Endodermal cell (in vitro differentiated cells): Measurements from ENCODE around the gene MYO15B. TPM values are rescaled to one million over a fixed set of nuclear protein-coding genes. Genes with fewer than 3 reads are reported as not detected.

ENCODE experiments used
- DNase-seq: peaks from one replicate; pipeline ENCODE4 v3.0.0-alpha.2; 2017
- H3K27ac ChIP-seq: 2 replicates; pipeline ENCODE4 v1.5.1; 2013; ENCODE audit warnings: mild to moderate bottlenecking, low read depth, low read length, moderate library complexity
- H3K27me3 ChIP-seq: 2 replicates; pipeline ENCODE4 v1.6.1; 2013; ENCODE audit warnings: mild to moderate bottlenecking, low read length, moderate library complexity; ENCODE audit not compliant: insufficient read depth, control insufficient read depth, poor library complexity, severe bottlenecking
- H3K36me3 ChIP-seq: 2 replicates; pipeline ENCODE4 v1.7.0; 2013; ENCODE audit warnings: mild to moderate bottlenecking, low read length, moderate library complexity; ENCODE audit not compliant: control insufficient read depth, insufficient read depth
- H3K4me1 ChIP-seq: one replicate; pipeline ENCODE4 v1.7.0; 2013; ENCODE audit warnings: low read length; ENCODE audit not compliant: control insufficient read depth, insufficient read depth
- H3K4me3 ChIP-seq: 2 replicates; pipeline ENCODE4 v1.5.1; 2013; ENCODE audit warnings: mild to moderate bottlenecking, low read length, moderate library complexity
- H3K9ac ChIP-seq: 2 replicates; pipeline ENCODE4 v1.6.1; 2013; ENCODE audit warnings: mild to moderate bottlenecking, low read length, moderate library complexity; ENCODE audit not compliant: poor library complexity, severe bottlenecking; ENCODE audit errors: extremely low read depth
- H3K9me3 ChIP-seq: 2 replicates; pipeline ENCODE4 v1.6.1; 2013; ENCODE audit warnings: mild to moderate bottlenecking, low read length, moderate library complexity; ENCODE audit not compliant: control insufficient read depth
- H3K27ac Mint-ChIP-seq: 2 replicates; pipeline ENCODE4 v1.8.0; 2020; ENCODE audit warnings: mixed read lengths
- H3K27me3 Mint-ChIP-seq: 2 replicates; pipeline ENCODE4 v1.8.0; 2021; ENCODE audit warnings: mild to moderate bottlenecking, mixed read lengths; ENCODE audit not compliant: insufficient read depth
- H3K36me3 Mint-ChIP-seq: 2 replicates; pipeline ENCODE4 v1.8.0; 2020; ENCODE audit warnings: low read depth, mixed read lengths
- H3K4me1 Mint-ChIP-seq: 2 replicates; pipeline ENCODE4 v1.8.0; 2020; ENCODE audit warnings: mixed read lengths
- H3K4me3 Mint-ChIP-seq: 2 replicates; pipeline ENCODE4 v1.8.0; 2020; ENCODE audit warnings: mild to moderate bottlenecking, moderate library complexity, mixed read lengths
- H3K9me3 Mint-ChIP-seq: 2 replicates; pipeline ENCODE4 v1.8.0; 2020; ENCODE audit warnings: mild to moderate bottlenecking, mixed read lengths
- WGBS, 2 experiments: methylation state at CpG; one replicate each; pipeline versions ENCODE4 v1.1.5 to v1.1.7; 2013; ENCODE audit warnings: missing lambda C conversion rate in 2 of 2, mixed read lengths in 1 of 2; ENCODE audit not compliant: insufficient coverage in 1 of 2, insufficient read length in 1 of 2; 5-methylcytosine and 5-hydroxymethylcytosine counted together
- total RNA-seq, 2 donors: library from RNA; stranded (reverse); fragmentation: NEBNext Ultra II Directional in 1 of 2; extraction: Animal tissue kit (Norgen Biotek cat#: 25700) in 1 of 2; gene quantifications; 2 replicates in 1 of 2; 3 replicates in 1 of 2; pipeline ENCODE4 v1.2.1, GENCODE V29; 2021
- TF ChIP-seq, protein P1 (sequence below): fragments of 200-600 bp; sonication (generic); conservative IDR thresholded peaks from 2 replicates; pipeline ENCODE4 v1.5.0; 2021; ENCODE audit warnings: antibody characterized with exemption, mild to moderate bottlenecking

Gene MYO15B
- total RNA-seq, 2 donors from 2014 or later: 89.0 to 123 TPM

DNA sequence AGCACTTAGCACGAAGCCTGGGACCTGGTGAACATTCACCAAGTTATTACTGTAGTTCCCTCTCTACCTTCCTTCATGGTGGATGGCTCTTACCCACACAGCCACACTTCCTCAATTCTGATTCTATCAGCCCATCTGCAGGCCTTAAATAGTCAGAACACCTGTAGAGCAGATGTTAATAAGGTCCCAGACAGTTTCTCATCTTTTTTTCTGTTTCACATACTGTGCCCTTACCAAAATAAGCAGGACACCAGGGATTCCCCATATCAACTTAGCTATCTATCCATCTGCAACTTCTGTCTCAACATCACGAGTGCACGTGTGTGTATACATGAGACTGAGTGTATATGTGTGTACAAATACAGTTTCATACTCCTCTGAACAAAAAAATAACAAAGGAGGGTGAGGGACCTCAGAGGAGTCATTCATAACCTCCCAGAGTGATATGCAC is 76.5 kb downstream of the MYO15B start:
- Histone ChIP-seq H3K36me3 (peaks cover 56% of the 10 kb centered on the region), H3K27ac (no peak overlapping the region), H3K27me3 (no peaks in the 10 kb centered on the region), H3K9me3 (no peaks in the 10 kb centered on the region), H3K9ac (no peak overlapping the region), H3K4me1 (no peaks in the 10 kb centered on the region), H3K4me3 (no peak overlapping the region)
- 100% methylated on average over 1 of the region's 3 CpGs for WGBS, 2 experiments
- no peaks in the 10 kb centered on the region for H3K9me3 Mint-ChIP-seq
- H3K36me3 Mint-ChIP-seq: peaks cover 37% of the 10 kb centered on the region
- TF ChIP-seq, protein P1, sequence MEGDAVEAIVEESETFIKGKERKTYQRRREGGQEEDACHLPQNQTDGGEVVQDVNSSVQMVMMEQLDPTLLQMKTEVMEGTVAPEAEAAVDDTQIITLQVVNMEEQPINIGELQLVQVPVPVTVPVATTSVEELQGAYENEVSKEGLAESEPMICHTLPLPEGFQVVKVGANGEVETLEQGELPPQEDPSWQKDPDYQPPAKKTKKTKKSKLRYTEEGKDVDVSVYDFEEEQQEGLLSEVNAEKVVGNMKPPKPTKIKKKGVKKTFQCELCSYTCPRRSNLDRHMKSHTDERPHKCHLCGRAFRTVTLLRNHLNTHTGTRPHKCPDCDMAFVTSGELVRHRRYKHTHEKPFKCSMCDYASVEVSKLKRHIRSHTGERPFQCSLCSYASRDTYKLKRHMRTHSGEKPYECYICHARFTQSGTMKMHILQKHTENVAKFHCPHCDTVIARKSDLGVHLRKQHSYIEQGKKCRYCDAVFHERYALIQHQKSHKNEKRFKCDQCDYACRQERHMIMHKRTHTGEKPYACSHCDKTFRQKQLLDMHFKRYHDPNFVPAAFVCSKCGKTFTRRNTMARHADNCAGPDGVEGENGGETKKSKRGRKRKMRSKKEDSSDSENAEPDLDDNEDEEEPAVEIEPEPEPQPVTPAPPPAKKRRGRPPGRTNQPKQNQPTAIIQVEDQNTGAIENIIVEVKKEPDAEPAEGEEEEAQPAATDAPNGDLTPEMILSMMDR: no peak
- H3K27me3 Mint-ChIP-seq: no peaks in the 10 kb centered on the region
- DNase-seq: no peak
- no peak overlapping the region for H3K27ac Mint-ChIP-seq
- no peak overlapping the region for H3K4me3 Mint-ChIP-seq
- H3K4me1 Mint-ChIP-seq: peaks cover 7% of the 10 kb centered on the region

DNA sequence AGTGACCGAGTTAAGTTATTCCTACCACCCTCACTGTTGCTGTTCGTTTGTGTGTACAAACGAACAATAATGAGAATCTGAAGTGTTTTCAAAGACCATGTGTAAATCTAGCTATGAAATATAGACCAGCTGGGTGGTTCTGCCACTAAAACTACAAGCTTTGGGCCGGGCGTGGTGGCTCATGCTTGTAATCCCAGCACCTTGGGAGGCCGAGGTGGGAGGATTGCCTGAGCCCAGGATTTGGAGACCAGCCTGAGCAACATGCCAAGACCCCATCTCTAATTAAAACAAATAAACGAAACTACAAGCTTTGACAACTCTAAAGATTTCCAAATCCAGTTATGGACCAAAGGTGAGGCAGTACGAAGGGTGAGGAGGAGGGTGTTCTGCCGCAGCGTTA is 78.4 kb downstream of the MYO15B start:
- Mint-ChIP-seq H3K27me3 (no peaks in the 10 kb centered on the region), H3K27ac (no peak overlapping the region), H3K4me3 (no peak overlapping the region), H3K4me1 (peaks cover 7% of the 10 kb centered on the region), H3K36me3 (peaks cover 43% of the 10 kb centered on the region), H3K9me3 (no peaks in the 10 kb centered on the region)
- H3K36me3 ChIP-seq: peaks cover 59% of the 10 kb centered on the region
- peak overlapping the region; percentile 99 for H3K4me3 ChIP-seq
- H3K9me3 ChIP-seq: no peaks in the 10 kb centered on the region
- no peaks in the 10 kb centered on the region for H3K27me3 ChIP-seq
- no peak for DNase-seq
- TF ChIP-seq, protein P1: no peak
- H3K9ac ChIP-seq: peak overlapping the region; percentile 96
- WGBS, 2 experiments: 92 to 98% methylated on average over 8 to 10 of the region's 10 CpGs
- no peak overlapping the region for H3K27ac ChIP-seq
- no peaks in the 10 kb centered on the region for H3K4me1 ChIP-seq

DNA sequence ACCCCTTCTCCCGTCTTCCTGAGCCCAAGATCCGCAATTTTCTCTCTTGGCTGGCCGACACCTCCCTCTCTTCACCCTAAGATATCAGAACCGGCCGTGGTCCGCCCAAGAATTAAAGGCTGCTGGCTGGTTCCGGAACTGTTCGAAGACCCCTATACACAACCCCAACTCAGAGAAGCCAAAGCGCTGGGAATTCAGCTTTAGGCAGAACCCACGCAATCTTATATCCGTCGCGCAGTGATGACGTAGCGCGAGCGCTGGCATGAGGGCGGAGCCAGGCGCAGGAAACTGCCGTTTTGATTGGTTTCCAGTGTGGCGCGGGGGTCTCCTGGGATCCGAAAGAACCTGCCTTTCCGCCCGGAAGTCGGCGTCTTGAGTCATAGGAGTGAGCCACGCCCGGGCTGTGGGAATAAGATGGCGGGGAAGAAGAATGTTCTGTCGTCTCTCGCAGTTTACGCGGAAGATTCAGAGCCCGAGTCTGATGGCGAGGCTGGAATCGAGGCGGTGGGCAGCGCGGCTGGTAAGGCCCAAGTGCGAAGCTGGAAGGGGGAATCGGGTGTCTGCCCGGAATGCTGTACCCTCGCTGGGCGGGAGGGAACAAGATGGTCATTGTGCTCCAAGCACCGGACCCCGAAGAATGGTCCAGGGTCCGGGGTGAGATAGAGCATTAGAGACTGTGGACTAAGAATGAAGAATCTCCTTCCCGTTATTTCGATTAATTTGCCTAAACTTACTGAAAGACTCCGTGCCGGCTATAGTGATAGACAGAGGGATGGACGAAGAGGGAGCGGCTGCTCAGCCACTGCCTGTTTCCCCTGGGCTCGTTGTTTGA is 79.6 kb downstream of the MYO15B start, which contains the start of the genes RECQL5 and SAP30BP:
TSS of gene RECQL5 (minus strand) at position 196 of the 832 bp plus-strand sequence. CDS start 597 bp downstream, outside the sequence.
TSS of gene SAP30BP (plus strand) at position 380 of the 832 bp plus-strand sequence. CDS start at position 415, 35 bp downstream.
- Histone ChIP-seq H3K4me3 (peak within 1 kb of the TSS; percentile 99), H3K4me1 (no peaks in the 10 kb centered on the region), H3K27me3 (no peaks in the 10 kb centered on the region), H3K36me3 (peaks cover 61% of the 10 kb centered on the region), H3K9ac (peak within 1 kb of the TSS; percentile 96), H3K27ac (peak within 1 kb of the TSS; percentile 77), H3K9me3 (no peaks in the 10 kb centered on the region)
- DNase-seq: peak; percentile 100
- peaks cover 7% of the 10 kb centered on the region for H3K4me1 Mint-ChIP-seq
- H3K27me3 Mint-ChIP-seq: no peaks in the 10 kb centered on the region
- H3K27ac Mint-ChIP-seq: no peak within 1 kb of the TSS
- H3K9me3 Mint-ChIP-seq: no peaks in the 10 kb centered on the region
- 0% methylated on average over 15 to 55 of the region's 55 CpGs for WGBS, 2 experiments
- TF ChIP-seq, protein P1: no peak
- peaks cover 50% of the 10 kb centered on the region for H3K36me3 Mint-ChIP-seq
- no peak within 1 kb of the TSS for H3K4me3 Mint-ChIP-seq
